Suprapubic skin (tissue), 3 donors: ENCODE results near the gene RFTN2.

ENCODE experiments used
- POLR2A ChIP-seq, 2 donors: fragments of 450-650 bp; IDR thresholded peaks; one replicate each; pipeline ENCODE4 v1.6.1; 2017; ENCODE audit warnings: antibody characterized with exemption in 2 of 2, mild to moderate bottlenecking in 2 of 2, moderate library complexity in 2 of 2
- TF ChIP-seq, protein P1 (sequence below), 2 donors: fragments of 200-600 bp in 1 of 2; fragments of 450-650 bp in 1 of 2; sonication (generic) in 1 of 2; IDR thresholded peaks; one replicate each; pipeline ENCODE4 v1.5.1; 2016 to 2019; ENCODE audit warnings: antibody characterized with exemption in 2 of 2, mild to moderate bottlenecking in 1 of 2, moderate library complexity in 1 of 2

DNA sequence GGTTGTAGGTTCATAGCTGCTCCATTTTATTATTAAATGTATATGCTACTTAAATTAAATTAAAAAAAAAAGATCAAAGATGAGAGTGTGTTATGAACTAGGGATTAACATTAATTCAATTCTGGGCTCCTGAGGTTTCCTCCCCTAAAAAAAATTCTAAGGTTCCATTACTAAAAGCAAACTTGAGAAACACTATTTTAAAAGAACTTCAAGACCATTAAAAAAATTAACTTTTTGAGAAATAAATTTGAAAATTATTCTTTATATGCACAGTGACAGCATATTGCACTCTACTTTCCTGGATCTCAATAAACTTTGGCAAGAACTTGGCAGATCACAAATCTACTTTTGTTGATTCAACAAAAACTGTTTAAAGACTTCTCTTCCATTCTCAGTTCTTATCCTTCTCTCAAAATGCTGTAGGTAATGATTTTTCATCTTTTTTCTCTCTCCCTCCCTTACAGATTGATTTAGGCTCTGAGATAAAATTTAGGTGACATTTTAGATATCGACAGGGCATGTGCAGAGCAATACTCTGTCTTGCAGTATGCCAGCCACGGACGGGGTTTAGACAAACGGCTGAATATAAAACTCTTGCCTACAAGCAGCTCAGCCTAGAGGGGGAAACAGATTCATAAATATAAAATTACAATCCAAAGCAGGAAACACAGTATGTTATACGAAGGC lies 29.2 kb upstream of the RFTN2 start:
- TF ChIP-seq POLR2A (IDR thresholded peaks at IDR 0.05), result no peak
- TF ChIP-seq, protein P1, sequence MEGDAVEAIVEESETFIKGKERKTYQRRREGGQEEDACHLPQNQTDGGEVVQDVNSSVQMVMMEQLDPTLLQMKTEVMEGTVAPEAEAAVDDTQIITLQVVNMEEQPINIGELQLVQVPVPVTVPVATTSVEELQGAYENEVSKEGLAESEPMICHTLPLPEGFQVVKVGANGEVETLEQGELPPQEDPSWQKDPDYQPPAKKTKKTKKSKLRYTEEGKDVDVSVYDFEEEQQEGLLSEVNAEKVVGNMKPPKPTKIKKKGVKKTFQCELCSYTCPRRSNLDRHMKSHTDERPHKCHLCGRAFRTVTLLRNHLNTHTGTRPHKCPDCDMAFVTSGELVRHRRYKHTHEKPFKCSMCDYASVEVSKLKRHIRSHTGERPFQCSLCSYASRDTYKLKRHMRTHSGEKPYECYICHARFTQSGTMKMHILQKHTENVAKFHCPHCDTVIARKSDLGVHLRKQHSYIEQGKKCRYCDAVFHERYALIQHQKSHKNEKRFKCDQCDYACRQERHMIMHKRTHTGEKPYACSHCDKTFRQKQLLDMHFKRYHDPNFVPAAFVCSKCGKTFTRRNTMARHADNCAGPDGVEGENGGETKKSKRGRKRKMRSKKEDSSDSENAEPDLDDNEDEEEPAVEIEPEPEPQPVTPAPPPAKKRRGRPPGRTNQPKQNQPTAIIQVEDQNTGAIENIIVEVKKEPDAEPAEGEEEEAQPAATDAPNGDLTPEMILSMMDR (IDR thresholded peaks at IDR 0.05), result no peak
